HepG2 (cell line): ENCODE data around the gene PDE4D. TPM values are rescaled to one million over a fixed set of nuclear protein-coding genes. Genes with fewer than 3 reads are reported as not detected.

ENCODE experiments used
- ETS1 ChIP-seq: sonication (generic); formaldehyde crosslinking; IDR thresholded peaks from 2 replicates; pipeline ENCODE4 v1.4.0; 2020; ENCODE audit warnings: missing genetic modification reagents
- FIP1L1 ChIP-seq: fragments of 200-400 bp; formaldehyde crosslinking; IDR thresholded peaks from 2 replicates; pipeline ENCODE4 v1.6.1; 2018; ENCODE audit warnings: low read depth, mild to moderate bottlenecking, low read length, moderate library complexity, borderline replicate concordance; ENCODE audit not compliant: insufficient read depth
- HHEX ChIP-seq: IDR thresholded peaks from 2 replicates; pipeline ENCODE4 v1.6.1; 2016; ENCODE audit warnings: control low read depth
- KLF15 ChIP-seq: sonication (generic); formaldehyde crosslinking; IDR thresholded peaks from 2 replicates; pipeline ENCODE4 v1.8.1; 2023; ENCODE audit warnings: borderline replicate concordance, mild to moderate bottlenecking, inconsistent platforms, missing genetic modification reagents, mixed read lengths
- NBN ChIP-seq: fragments of 450-650 bp; conservative IDR thresholded peaks from 2 replicates; pipeline ENCODE4 v1.6.1; 2017
- NFRKB ChIP-seq: fragments of 450-650 bp; IDR thresholded peaks from 2 replicates; pipeline ENCODE4 v1.6.1; 2017
- PHF20 ChIP-seq: sonication (generic); formaldehyde crosslinking; IDR thresholded peaks from 2 replicates; pipeline ENCODE4 v1.5.0; 2020; ENCODE audit warnings: mild to moderate bottlenecking, missing genetic modification reagents
- RAD21 ChIP-seq: fragments of 450-650 bp; formaldehyde crosslinking; IDR thresholded peaks from 2 replicates; pipeline ENCODE4 v1.5.0; 2020; ENCODE audit warnings: mild to moderate bottlenecking
- SAFB2 ChIP-seq: sonication (generic); formaldehyde crosslinking; IDR thresholded peaks from 2 replicates; pipeline ENCODE4 v1.5.1; 2020; ENCODE audit warnings: missing genetic modification reagents, low read depth, mild to moderate bottlenecking, borderline replicate concordance
- SOX13 ChIP-seq, 3 experiments: fragments of 450-650 bp in 1 of 3; sonication (generic) in 1 of 3; formaldehyde crosslinking in 1 of 3; IDR thresholded peaks in 2 of 3; conservative IDR thresholded peaks in 1 of 3; 2 replicates each; pipeline versions ENCODE4 v1.5.0 to v1.6.1; 2016 to 2020; ENCODE audit warnings: antibody characterized with exemption in 1 of 3, mild to moderate bottlenecking in 1 of 3, missing compliant biosample characterization in 1 of 3, missing genetic modification reagents in 1 of 3, moderate library complexity in 1 of 3
- XBP1 ChIP-seq: sonication (generic); formaldehyde crosslinking; IDR thresholded peaks from 2 replicates; pipeline ENCODE4 v1.5.0; 2020; ENCODE audit warnings: missing genetic modification reagents
- YY1 ChIP-seq: IDR thresholded peaks from 2 replicates; pipeline ENCODE4 v1.6.1; 2011; ENCODE audit warnings: low read length, low read depth, moderate library complexity, mild to moderate bottlenecking; ENCODE audit not compliant: insufficient read depth, insufficient replicate concordance
- ZBTB40 ChIP-seq, 2 experiments: fragments of 450-650 bp in 1 of 2; sonication (generic) in 1 of 2; formaldehyde crosslinking in 1 of 2; IDR thresholded peaks; 2 replicates each; pipeline versions ENCODE4 v1.6.1 to v1.8.0; 2016 to 2022; ENCODE audit warnings: antibody characterized with exemption in 1 of 2, mild to moderate bottlenecking in 1 of 2, missing genetic modification reagents in 1 of 2
- ZFAT ChIP-seq: sonication (generic); formaldehyde crosslinking; conservative IDR thresholded peaks from 2 replicates; pipeline ENCODE4 v1.8.1; 2023; ENCODE audit warnings: missing genetic modification reagents, inconsistent platforms
- ZFYVE20 ChIP-seq: sonication (generic); formaldehyde crosslinking; IDR thresholded peaks from 2 replicates; pipeline ENCODE4 v1.8.0; 2023; ENCODE audit warnings: low read depth, mild to moderate bottlenecking, moderate library complexity, missing genetic modification reagents, borderline replicate concordance
- ZNF124 ChIP-seq: sonication (generic); formaldehyde crosslinking; IDR thresholded peaks from 2 replicates; pipeline ENCODE4 v1.4.0; 2020; ENCODE audit warnings: missing genetic modification reagents
- ZNF274 ChIP-seq: sonication (generic); formaldehyde crosslinking; IDR thresholded peaks from 2 replicates; pipeline ENCODE4 v1.5.1; 2020; ENCODE audit warnings: mild to moderate bottlenecking, missing genetic modification reagents
- ZNF33B ChIP-seq: sonication (generic); formaldehyde crosslinking; IDR thresholded peaks from 2 replicates; pipeline ENCODE4 v1.5.1; 2020; ENCODE audit warnings: mild to moderate bottlenecking, missing genetic modification reagents
- ZNF343 ChIP-seq: sonication (generic); formaldehyde crosslinking; IDR thresholded peaks from 2 replicates; pipeline ENCODE4 v1.4.0; 2020; ENCODE audit warnings: mild to moderate bottlenecking, missing genetic modification reagents
- ZNF740 ChIP-seq: sonication (generic); formaldehyde crosslinking; IDR thresholded peaks from 2 replicates; pipeline ENCODE4 v1.4.0; 2020; ENCODE audit warnings: missing genetic modification reagents
- ZNF773 ChIP-seq: sonication (generic); formaldehyde crosslinking; IDR thresholded peaks from 2 replicates; pipeline ENCODE4 v1.4.0; 2020; ENCODE audit warnings: missing genetic modification reagents, borderline replicate concordance
- polyA plus RNA-seq, 8 experiments: library from polyadenylated mRNA; depleted of rRNA in 3 of 8; stranded (reverse) in 7 of 8; unstranded in 1 of 8; fragments of >200 nt; fragmentation: Illumina TruSeq in 4 of 8; extraction: Trizol in 4 of 8; gene quantifications; 2 replicates each; pipeline versions ENCODE4 v1.2.1 to v1.2.3, GENCODE V29; 2011 to 2016; ENCODE audit warnings: low read depth in 4 of 8, missing spikeins in 1 of 8, mixed read lengths in 1 of 8; ENCODE audit not compliant: insufficient read depth in 1 of 8
- total RNA-seq, 5 experiments: library from RNA; depleted of rRNA; stranded (reverse); fragments of >200 nt; fragmentation: Illumina TruSeq; extraction: Trizol; gene quantifications; 2 replicates each; pipeline ENCODE4 v1.2.3, GENCODE V29; 2016; ENCODE audit warnings: low read depth in 1 of 5

Gene PDE4D
- total and polyA plus RNA-seq, 2 of the 13 experiments (the other 11 are each of a cell fraction or from before 2014, with no cell fraction given): 7.0 to 12.2 TPM

GRCh38 chr5:59061377-59061776 lies 832.1 kb downstream of the PDE4D start (continued):
- TF ChIP-seq ZBTB40 (IDR thresholded peaks at IDR 0.05) (no peak), ZBTB40 (CRISPR knock-in tag; IDR thresholded peaks at IDR 0.05) (no peak), ZNF740 (CRISPR knock-in tag) (no peak), ZNF343 (no peak), NBN (no peak), XBP1 (CRISPR knock-in tag) (no peak), ZNF773 (CRISPR knock-in tag) (no peak), SAFB2 (CRISPR knock-in tag) (no peak), PHF20 (CRISPR knock-in tag) (no peak), HHEX (CRISPR knock-in tag) (no peak), ZNF274 (CRISPR knock-in tag) (no peak), ZNF124 (CRISPR knock-in tag) (no peak), ZNF33B (CRISPR knock-in tag) (no peak), RAD21 (CRISPR knock-in tag) (no peak), SOX13 (IDR thresholded peaks at IDR 0.05) (no peak), SOX13 (CRISPR knock-in tag; conservative IDR thresholded peaks at IDR 0.05 in 1 of 2, IDR thresholded peaks at IDR 0.05 in 1 of 2) (peak in 1 of 2 experiments; percentile 52; a peak in 1 of 4 replicates), KLF15 (CRISPR knock-in tag) (no peak), NFRKB (no peak), ZFAT (CRISPR knock-in tag) (no peak), FIP1L1 (no peak), YY1 (no peak), ETS1 (no peak), ZFYVE20 (CRISPR knock-in tag) (no peak)
